Adrenal gland (tissue), 12 donors: Measurements from ENCODE around the gene DLGAP4. TPM values are rescaled to one million over a fixed set of nuclear protein-coding genes. Genes with fewer than 3 reads are reported as not detected.

ENCODE experiments used
- DNase-seq, 7 donors: peaks; one replicate each; pipeline ENCODE4 v3.0.0-alpha.2; 2019 to 2020
- H3K27ac ChIP-seq, 5 donors: fragments of 200-600 bp; sonication (generic) in 4 of 5; 1 replicate in 3 of 5; 2 replicates in 2 of 5; pipeline versions ENCODE4 v1.5.1 to v1.8.0; 2016 to 2020; ENCODE audit warnings: mild to moderate bottlenecking in 1 of 5
- H3K27me3 ChIP-seq: fragments of 200-600 bp; 2 replicates; pipeline ENCODE4 v1.8.0; 2021
- H3K36me3 ChIP-seq, 2 donors: fragments of 200-600 bp; replicated peaks in 1 of 2; 1 replicate in 1 of 2; 2 replicates in 1 of 2; pipeline versions ENCODE4 v1.5.1 to v1.8.0; 2018 to 2022
- H3K4me1 ChIP-seq, 2 donors: fragments of 200-600 bp; replicated peaks in 1 of 2; 1 replicate in 1 of 2; 2 replicates in 1 of 2; pipeline versions ENCODE4 v1.5.1 to v1.8.0; 2018 to 2021
- H3K4me3 ChIP-seq, 4 donors: fragments of 200-600 bp; sonication (generic) in 3 of 4; one replicate each; pipeline ENCODE4 v1.5.1; 2016 to 2018
- H3K9me3 ChIP-seq, 3 donors: fragments of 200-600 bp; sonication (generic) in 1 of 3; replicated peaks in 1 of 3; 1 replicate in 2 of 3; 2 replicates in 1 of 3; pipeline versions ENCODE4 v1.5.1 to v1.8.0; 2016 to 2021
- CTCF ChIP-seq, 6 experiments: fragments of 450-650 bp in 4 of 6; fragments of 200-600 bp in 2 of 6; sonication (generic) in 1 of 6; IDR thresholded peaks; 1 replicate in 5 of 6; 2 replicates in 1 of 6; pipeline versions ENCODE4 v1.5.1 to v1.8.0; 2016 to 2021; ENCODE audit warnings: antibody characterized with exemption in 6 of 6, mild to moderate bottlenecking in 2 of 6, moderate library complexity in 1 of 6
- POLR2A ChIP-seq, 2 donors: fragments of 450-650 bp; IDR thresholded peaks; one replicate each; pipeline ENCODE4 v1.6.1; 2017; ENCODE audit warnings: antibody characterized with exemption in 2 of 2, mild to moderate bottlenecking in 2 of 2, moderate library complexity in 1 of 2
- WGBS, 4 donors: extraction: QIAGEN DNeasy Blood & Tissue Kit in 2 of 4; methylation state at CpG; one replicate each; pipeline versions ENCODE4 v1.1.5 to v1.1.7; 2013 to 2017; 5-methylcytosine and 5-hydroxymethylcytosine counted together
- intact Hi-C, 2 donors: fragments of 100-400 bp; cut with DNase I; formaldehyde crosslinking; loops; one replicate each; pipeline versions ENCODE4 v1.14.1 to v1.15.0; 2022 to 2023
- polyA plus RNA-seq, 3 donors: library from polyadenylated mRNA; stranded (reverse); fragments of 200-250 nt in 2 of 3; fragments of 350-450 nt in 1 of 3; fragmentation: Illumina TruSeq in 1 of 3; extraction: RNeasy Lipid Tissue Mini Kit (QIAGEN cat#74804) in 1 of 3; gene quantifications; one replicate each; pipeline ENCODE4 v1.2.3, GENCODE V29; 2013 to 2014
- total RNA-seq, 9 donors: library from RNA; depleted of rRNA in 4 of 9; stranded (reverse); fragments of >200 nt in 4 of 9; fragments of 120-200 nt in 1 of 9; fragmentation: NEBNext Ultra II Directional in 1 of 9; extraction: Animal tissue kit (Norgen Biotek cat#: 25700) in 1 of 9; gene quantifications; one replicate each; pipeline versions ENCODE4 v1.1.0 to v1.2.4, GENCODE V29; 2013 to 2023
- donor health status: healthy with polysubstance abuse.
- donor health status: Bipolar disorder and iron deficiency.
- donor health status: DM: yes; HTN: yes; CAD: no.
- donor health status: DM: no; HTN: no; CAD: no.
- donor health status: DM: no; HTN: no; CAD: no.
- donor health status: DM: yes; HTN: yes; CAD: no.

Gene DLGAP4
- total and polyA plus RNA-seq, 12 donors: 13.5 to 95.2 (median 64.0) TPM

- 77 to 84% (median 78%) methylated on average over 11 of the region's 11 CpGs for WGBS, 4 donors
- H3K36me3 ChIP-seq: no peaks in the 10 kb centered on the region
- no peak overlapping the region for H3K4me3 ChIP-seq
- no peaks in the 10 kb centered on the region for H3K9me3 ChIP-seq
- H3K27me3 ChIP-seq: peaks cover 7% of the 10 kb centered on the region
- intact Hi-C loops: no loop called here
- DNase-seq: peak in 1 of 7 donors; percentile 30
- H3K4me1 ChIP-seq: no peaks in the 10 kb centered on the region
- H3K27ac ChIP-seq: no peak overlapping the region
- no peak for TF ChIP-seq CTCF (IDR thresholded peaks at IDR 0.05)
- no peak for TF ChIP-seq POLR2A (IDR thresholded peaks at IDR 0.05)
Measured at GRCh38 chr20:36298795-36299339, 7.3 kb upstream of the DLGAP4 start.

- Histone ChIP-seq H3K27me3 (peaks cover 5% of the 10 kb centered on the region), H3K4me3 (no peak overlapping the region)
Measured at GRCh38 chr20:36299459-36299858, 6.7 kb upstream of the DLGAP4 start.

GRCh38 chr20:36301359-36302119 is 4.6 kb upstream of the DLGAP4 start:
- 67 to 70% (median 69%) methylated on average over 4 to 7 of the region's 7 CpGs for WGBS, 4 donors
- intact Hi-C loops: no loop called here

More at GRCh38 chr20:36299459-36299858, 6.7 kb upstream of the DLGAP4 start:
- no peak overlapping the region for H3K27ac ChIP-seq
- no peak for DNase-seq
- intact Hi-C loops: no loop called here
- no peaks in the 10 kb centered on the region for H3K36me3 ChIP-seq
- no peaks in the 10 kb centered on the region for H3K9me3 ChIP-seq
- TF ChIP-seq CTCF (IDR thresholded peaks at IDR 0.05): no peak
- TF ChIP-seq POLR2A (IDR thresholded peaks at IDR 0.05): no peak
- no peaks in the 10 kb centered on the region for H3K4me1 ChIP-seq
- 57 to 74% (median 71%) methylated on average over 4 of the region's 4 CpGs for WGBS, 4 donors

More at GRCh38 chr20:36301359-36302119, 4.6 kb upstream of the DLGAP4 start:
- Histone ChIP-seq H3K9me3 (no peaks in the 10 kb centered on the region), H3K27me3 (peaks cover 17% of the 10 kb centered on the region), H3K4me3 (no peak overlapping the region), H3K36me3 (no peaks in the 10 kb centered on the region), H3K4me1 (peaks cover 1 to 2% of the 10 kb centered on the region in 2 donors), H3K27ac (no peak overlapping the region)
- no peak for DNase-seq
- TF ChIP-seq CTCF (IDR thresholded peaks at IDR 0.05): no peak
- TF ChIP-seq POLR2A (IDR thresholded peaks at IDR 0.05): no peak
